A673 (cell line): ENCODE data around the gene GABRB3. TPM values are rescaled to one million over a fixed set of nuclear protein-coding genes. Genes with fewer than 3 reads are reported as not detected.

Source experiments
- BruUV-seq: library from RNA; stranded (reverse); fragments of 400-500 nt; replicated peaks from 2 replicates; lab custom pipeline; 2021; lab: Mats Ljungman, UMichigan
- CTCF ChIA-PET: fragments of 300-600 bp; sonication (Branson Sonifier 250); formaldehyde crosslinking; loops from one replicate; lab custom pipeline; 2022; ENCODE audit warnings: antibody characterized with exemption; lab: Charles Lee
- POLR2A ChIA-PET: fragments of 300-600 bp; sonication (Branson Sonifier 250); formaldehyde crosslinking; loops from one replicate; lab custom pipeline; 2022; ENCODE audit warnings: antibody characterized with exemption; ENCODE audit not compliant: low non-redundant PET; lab: Charles Lee
- DNase-seq: peaks from one replicate; pipeline ENCODE4 v3.0.0-alpha.2; 2015; ENCODE audit warnings: low spot score
- H3K27ac ChIP-seq: fragments of 200-600 bp; sonication (generic); 2 replicates; pipeline ENCODE4 v1.5.1; 2016; ENCODE audit warnings: mixed run types, low read depth, mild to moderate bottlenecking, mixed read lengths, antibody characterized with exemption, low read length; ENCODE audit not compliant: poor library complexity, severe bottlenecking
- H3K27me3 ChIP-seq: fragments of 200-600 bp; sonication (generic); replicated peaks from 2 replicates; pipeline ENCODE4 v1.6.1; 2017; ENCODE audit warnings: mixed run types, low read depth, mild to moderate bottlenecking, mixed read lengths, antibody characterized with exemption, low read length; ENCODE audit not compliant: insufficient read depth, poor library complexity
- H3K36me3 ChIP-seq: fragments of 200-600 bp; sonication (generic); 2 replicates; pipeline ENCODE4 v1.6.1; 2016; ENCODE audit warnings: mixed run types, mild to moderate bottlenecking, mixed read lengths, antibody characterized with exemption, low read length; ENCODE audit not compliant: insufficient read depth, poor library complexity, severe bottlenecking
- H3K4me1 ChIP-seq: fragments of 200-600 bp; sonication (generic); 2 replicates; pipeline ENCODE4 v1.6.1; 2017; ENCODE audit warnings: mixed run types, mild to moderate bottlenecking, mixed read lengths, antibody characterized with exemption, low read length; ENCODE audit not compliant: insufficient read depth, poor library complexity, severe bottlenecking
- H3K4me3 ChIP-seq: fragments of 200-600 bp; sonication (generic); 2 replicates; pipeline ENCODE4 v1.5.1; 2016; ENCODE audit warnings: low read depth, mixed run types, mild to moderate bottlenecking, mixed read lengths, low read length; ENCODE audit not compliant: poor library complexity, severe bottlenecking
- H3K9me3 ChIP-seq: fragments of 200-600 bp; sonication (generic); 2 replicates; pipeline ENCODE4 v1.6.1; 2016; ENCODE audit warnings: mixed run types, low read depth, mild to moderate bottlenecking, mixed read lengths, antibody characterized with exemption, low read length; ENCODE audit not compliant: poor library complexity, severe bottlenecking
- EZH2 ChIP-seq: fragments of 200-600 bp; sonication (generic); IDR thresholded peaks from 2 replicates; pipeline ENCODE4 v1.6.1; 2017; ENCODE audit warnings: borderline replicate concordance, low read depth, mild to moderate bottlenecking, mixed read lengths, antibody characterized with exemption, low read length; ENCODE audit not compliant: poor library complexity, severe bottlenecking
- intact Hi-C: fragments of 100-400 bp; cut with micrococcal nuclease; formaldehyde crosslinking; loops from one replicate; pipeline ENCODE4 v1.10.0; 2022; ENCODE audit not compliant: unreplicated experiment
- total RNA-seq: library from RNA; stranded (reverse); gene quantifications from 2 replicates; pipeline ENCODE4 v1.2.3, GENCODE V29; 2021
- TF ChIP-seq, protein P1 (sequence below): fragments of 300-800, 200-600 bp; sonication (generic); conservative IDR thresholded peaks from 2 replicates; pipeline ENCODE4 v1.5.1; 2017; ENCODE audit warnings: low read depth, mild to moderate bottlenecking, antibody characterized with exemption, low read length, moderate library complexity, mixed read lengths

The GABRB3 gene
- total RNA-seq, 1 experiment from 2014 or later, result not detected

DNA sequence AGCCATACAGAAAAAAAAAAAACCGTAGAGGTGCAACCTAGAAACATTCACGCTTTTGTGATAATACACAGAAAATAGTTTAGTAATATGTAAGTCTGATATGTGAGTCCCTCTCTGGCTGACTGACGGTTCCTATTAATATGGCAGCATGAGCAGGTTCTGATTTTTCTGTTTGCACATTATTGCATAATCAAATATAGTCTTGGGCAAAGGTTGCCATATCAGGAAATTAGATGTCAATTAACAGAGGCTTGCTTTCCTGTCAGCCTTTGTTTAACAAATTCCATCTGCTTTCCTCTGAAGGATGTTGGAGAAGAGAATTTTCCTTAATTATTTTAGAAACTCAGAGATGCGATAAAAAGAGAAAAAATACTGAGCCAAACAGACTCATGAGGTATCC is 14.8 kb downstream of the GABRB3 start:
- H3K27me3 ChIP-seq, result no peaks in the 10 kb centered on the region
- no peak overlapping the region for H3K27ac ChIP-seq
- CTCF ChIA-PET, result no interaction called here
- BruUV-seq, result no TSS peak
- peaks cover 39% of the 10 kb centered on the region for H3K9me3 ChIP-seq
- intact Hi-C loops, result no loop called here
- H3K4me3 ChIP-seq, result no peak overlapping the region
- POLR2A ChIA-PET, result no interaction called here
- no peaks in the 10 kb centered on the region for H3K4me1 ChIP-seq
- TF ChIP-seq, protein P1, sequence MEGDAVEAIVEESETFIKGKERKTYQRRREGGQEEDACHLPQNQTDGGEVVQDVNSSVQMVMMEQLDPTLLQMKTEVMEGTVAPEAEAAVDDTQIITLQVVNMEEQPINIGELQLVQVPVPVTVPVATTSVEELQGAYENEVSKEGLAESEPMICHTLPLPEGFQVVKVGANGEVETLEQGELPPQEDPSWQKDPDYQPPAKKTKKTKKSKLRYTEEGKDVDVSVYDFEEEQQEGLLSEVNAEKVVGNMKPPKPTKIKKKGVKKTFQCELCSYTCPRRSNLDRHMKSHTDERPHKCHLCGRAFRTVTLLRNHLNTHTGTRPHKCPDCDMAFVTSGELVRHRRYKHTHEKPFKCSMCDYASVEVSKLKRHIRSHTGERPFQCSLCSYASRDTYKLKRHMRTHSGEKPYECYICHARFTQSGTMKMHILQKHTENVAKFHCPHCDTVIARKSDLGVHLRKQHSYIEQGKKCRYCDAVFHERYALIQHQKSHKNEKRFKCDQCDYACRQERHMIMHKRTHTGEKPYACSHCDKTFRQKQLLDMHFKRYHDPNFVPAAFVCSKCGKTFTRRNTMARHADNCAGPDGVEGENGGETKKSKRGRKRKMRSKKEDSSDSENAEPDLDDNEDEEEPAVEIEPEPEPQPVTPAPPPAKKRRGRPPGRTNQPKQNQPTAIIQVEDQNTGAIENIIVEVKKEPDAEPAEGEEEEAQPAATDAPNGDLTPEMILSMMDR, result no peak
- TF ChIP-seq EZH2, result no peak
- H3K36me3 ChIP-seq, result no peaks in the 10 kb centered on the region
- no peak for DNase-seq

DNA sequence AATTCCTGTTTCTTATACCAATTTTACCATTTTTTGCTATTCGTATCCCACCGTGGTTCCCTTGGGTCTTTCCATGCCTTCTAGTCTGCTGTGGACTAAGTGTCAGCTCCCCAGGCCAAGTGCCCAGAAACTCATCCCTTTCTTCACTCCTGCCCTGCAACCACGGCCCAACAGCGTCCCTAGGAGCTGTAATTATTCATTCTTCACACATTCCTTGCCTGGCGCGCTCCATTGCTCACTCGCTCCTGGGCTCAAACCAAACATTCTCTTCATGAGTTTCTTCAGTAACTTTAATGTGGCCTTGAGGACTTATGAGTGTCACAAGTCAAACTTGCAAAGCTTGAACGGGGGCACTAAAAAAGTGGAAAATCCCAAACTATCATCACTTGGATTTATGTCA is 15.7 kb downstream of the GABRB3 start:
- Histone ChIP-seq H3K4me3 (no peak overlapping the region), H3K27ac (no peak overlapping the region), H3K27me3 (no peaks in the 10 kb centered on the region), H3K36me3 (no peaks in the 10 kb centered on the region), H3K4me1 (no peaks in the 10 kb centered on the region), H3K9me3 (peaks cover 39% of the 10 kb centered on the region)
- CTCF ChIA-PET, result no interaction called here
- no peak for TF ChIP-seq EZH2
- POLR2A ChIA-PET, result no interaction called here
- intact Hi-C loops, result no loop called here
- BruUV-seq, result no TSS peak
- no peak for DNase-seq

DNA sequence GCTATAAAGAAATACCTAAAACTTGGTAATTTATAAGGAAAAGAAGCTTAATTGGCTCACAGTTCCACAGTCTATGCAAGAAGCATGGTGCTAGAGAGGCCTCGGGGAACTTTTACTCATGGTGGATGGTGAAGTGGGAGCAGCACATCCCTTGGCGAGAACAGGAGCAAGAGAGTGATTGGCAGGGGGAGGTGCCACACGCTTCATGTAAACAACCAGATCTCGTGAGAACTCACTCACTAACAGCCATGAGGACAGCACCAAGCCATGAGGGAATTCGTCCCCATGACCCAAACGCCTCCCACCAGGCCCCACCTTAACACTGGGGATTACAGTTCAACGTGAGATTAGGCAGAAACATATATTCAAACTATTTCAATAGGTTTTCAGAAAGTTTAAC is 28.0 kb downstream of the GABRB3 start:
- TF ChIP-seq EZH2, result no peak
- TF ChIP-seq, protein P1, result no peak
- CTCF ChIA-PET, result no interaction called here

DNA sequence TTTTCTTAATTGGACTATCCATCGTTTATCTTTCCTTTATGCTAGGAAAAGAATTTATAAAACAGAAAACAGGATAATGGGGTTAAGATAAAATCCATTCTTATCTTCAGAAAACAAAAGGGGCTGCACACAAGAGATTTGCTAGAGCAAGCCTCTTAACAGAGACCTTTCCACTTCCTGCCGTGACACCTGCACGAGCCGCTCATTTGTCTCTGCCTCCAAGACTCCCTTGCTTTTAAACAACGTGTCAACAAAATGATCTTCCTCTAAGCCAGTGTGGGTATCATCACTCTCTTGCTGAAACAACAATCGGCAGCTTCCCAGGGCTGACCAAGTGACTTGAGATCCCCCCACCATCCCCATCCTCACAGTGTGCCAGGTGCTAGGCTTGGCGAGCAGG is 33.1 kb downstream of the GABRB3 start:
- TF ChIP-seq, protein P1, result no peak
- TF ChIP-seq EZH2, result no peak
- POLR2A ChIA-PET, result no interaction called here
- DNase-seq, result no peak
- Histone ChIP-seq H3K4me1 (no peaks in the 10 kb centered on the region), H3K36me3 (no peaks in the 10 kb centered on the region), H3K9me3 (peaks cover 52% of the 10 kb centered on the region), H3K27ac (no peak overlapping the region), H3K4me3 (no peak overlapping the region), H3K27me3 (no peaks in the 10 kb centered on the region)
- no TSS peak for BruUV-seq
- intact Hi-C loops, result no loop called here
- CTCF ChIA-PET, result no interaction called here

More for the DNA sequence above, 28.0 kb downstream of the GABRB3 start:
- POLR2A ChIA-PET, result no interaction called here
- no peaks in the 10 kb centered on the region for H3K36me3 ChIP-seq
- no peaks in the 10 kb centered on the region for H3K27me3 ChIP-seq
- H3K4me3 ChIP-seq, result no peak overlapping the region
- H3K27ac ChIP-seq, result no peak overlapping the region
- peaks cover 37% of the 10 kb centered on the region for H3K9me3 ChIP-seq
- H3K4me1 ChIP-seq, result no peaks in the 10 kb centered on the region
- intact Hi-C loops, result no loop called here
- DNase-seq, result no peak
- no TSS peak for BruUV-seq
